ENCODE data around the gene JAKMIP1. TPM values are rescaled to one million over a fixed set of nuclear protein-coding genes. Genes with fewer than 3 reads are reported as not detected.

The JAKMIP1 gene
- polyA plus RNA-seq, 3 donors = 0.08 TPM; not detected in 2

- Histone ChIP-seq H3K27me3 (ENCODE audit: control insufficient read depth in 2 of 2, insufficient read depth in 2 of 2, low read length in 2 of 2) (no peaks in the 10 kb centered on the region), H2AFZ (ENCODE audit: insufficient read depth, low read depth, low read length, poor library complexity, severe bottlenecking) (no peak overlapping the region), H3K27ac (ENCODE audit: low read depth in 1 of 2, low read length in 2 of 2) (no peak overlapping the region), H3K4me2 (replicated peaks; ENCODE audit: extremely low read depth, low read length, poor library complexity, severe bottlenecking) (no peak overlapping the region), H3K36me3 (replicated peaks in 1 of 2; ENCODE audit: control insufficient read depth in 1 of 2, insufficient read depth in 2 of 2, low read length in 2 of 2) (no peaks in the 10 kb centered on the region), H3K9me3 (replicated peaks in 1 of 2; ENCODE audit: control insufficient read depth in 1 of 2, insufficient read depth in 1 of 2, low read length in 2 of 2) (no peaks in the 10 kb centered on the region), H3K79me2 (ENCODE audit: insufficient read depth, low read length) (no peaks in the 10 kb centered on the region), H4K20me1 (ENCODE audit: insufficient read depth, low read length) (no peaks in the 10 kb centered on the region), H3K4me3 (replicated peaks in 1 of 3; ENCODE audit: low read depth in 2 of 3, low read length in 3 of 3) (no peak overlapping the region), H3K9ac (ENCODE audit: insufficient read depth, low read length, poor library complexity, severe bottlenecking) (no peak overlapping the region), H3K4me1 (ENCODE audit: control insufficient read depth in 1 of 2, insufficient read depth in 2 of 2, low read length in 2 of 2) (no peaks in the 10 kb centered on the region)
- TF ChIP-seq, protein P1, sequence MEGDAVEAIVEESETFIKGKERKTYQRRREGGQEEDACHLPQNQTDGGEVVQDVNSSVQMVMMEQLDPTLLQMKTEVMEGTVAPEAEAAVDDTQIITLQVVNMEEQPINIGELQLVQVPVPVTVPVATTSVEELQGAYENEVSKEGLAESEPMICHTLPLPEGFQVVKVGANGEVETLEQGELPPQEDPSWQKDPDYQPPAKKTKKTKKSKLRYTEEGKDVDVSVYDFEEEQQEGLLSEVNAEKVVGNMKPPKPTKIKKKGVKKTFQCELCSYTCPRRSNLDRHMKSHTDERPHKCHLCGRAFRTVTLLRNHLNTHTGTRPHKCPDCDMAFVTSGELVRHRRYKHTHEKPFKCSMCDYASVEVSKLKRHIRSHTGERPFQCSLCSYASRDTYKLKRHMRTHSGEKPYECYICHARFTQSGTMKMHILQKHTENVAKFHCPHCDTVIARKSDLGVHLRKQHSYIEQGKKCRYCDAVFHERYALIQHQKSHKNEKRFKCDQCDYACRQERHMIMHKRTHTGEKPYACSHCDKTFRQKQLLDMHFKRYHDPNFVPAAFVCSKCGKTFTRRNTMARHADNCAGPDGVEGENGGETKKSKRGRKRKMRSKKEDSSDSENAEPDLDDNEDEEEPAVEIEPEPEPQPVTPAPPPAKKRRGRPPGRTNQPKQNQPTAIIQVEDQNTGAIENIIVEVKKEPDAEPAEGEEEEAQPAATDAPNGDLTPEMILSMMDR (IDR thresholded peaks at IDR 0.05) = no peak
- H3K27me3 Mint-ChIP-seq (ENCODE audit: low read depth in 3 of 3) = peaks cover 0 to 3% (median 1%) of the 10 kb centered on the region in 3 donors
- whole genome bisulfite sequencing (ENCODE audit: insufficient coverage) = 94% methylated on average over 17 of the region's 18 CpGs
- peaks cover 0 to under 1% (median 0%) of the 10 kb centered on the region in 7 donors for H3K9me3 Mint-ChIP-seq
- no peaks in the 10 kb centered on the region for H3K4me1 Mint-ChIP-seq
- intact Hi-C loops (cut with micrococcal nuclease) = no loop called here
- H3K4me3 Mint-ChIP-seq = no peak overlapping the region
- no peaks in the 10 kb centered on the region for H3K36me3 Mint-ChIP-seq
- no peak overlapping the region for H3K27ac Mint-ChIP-seq
- no peak for DNase-seq
Observed at GRCh38 chr4:6085691-6086628, 114.4 kb downstream of the JAKMIP1 start.

GRCh38 chr4:6085028-6085690, 115.2 kb downstream of the JAKMIP1 start:
- Mint-ChIP-seq H3K27ac (no peak overlapping the region), H3K36me3 (no peaks in the 10 kb centered on the region), H3K27me3 (ENCODE audit: low read depth in 3 of 3) (peaks cover 0 to 5% (median 1%) of the 10 kb centered on the region in 3 donors), H3K4me3 (no peak overlapping the region), H3K9me3 (peaks cover 0 to 5% (median 0%) of the 10 kb centered on the region in 7 donors), H3K4me1 (no peaks in the 10 kb centered on the region)
- H2AFZ ChIP-seq (ENCODE audit: insufficient read depth, low read depth, low read length, poor library complexity, severe bottlenecking) = no peak overlapping the region
- H3K9me3 ChIP-seq (replicated peaks in 1 of 2; ENCODE audit: control insufficient read depth in 1 of 2, insufficient read depth in 1 of 2, low read length in 2 of 2) = no peaks in the 10 kb centered on the region
- no peaks in the 10 kb centered on the region for H3K36me3 ChIP-seq (replicated peaks in 1 of 2; ENCODE audit: control insufficient read depth in 1 of 2, insufficient read depth in 2 of 2, low read length in 2 of 2)
- H4K20me1 ChIP-seq (ENCODE audit: insufficient read depth, low read length) = no peaks in the 10 kb centered on the region
- no peaks in the 10 kb centered on the region for H3K79me2 ChIP-seq (ENCODE audit: insufficient read depth, low read length)
- H3K9ac ChIP-seq (ENCODE audit: insufficient read depth, low read length, poor library complexity, severe bottlenecking) = no peak overlapping the region
- no peak overlapping the region for H3K4me3 ChIP-seq (replicated peaks in 1 of 3; ENCODE audit: low read depth in 2 of 3, low read length in 3 of 3)
- no peak overlapping the region for H3K4me2 ChIP-seq (replicated peaks; ENCODE audit: extremely low read depth, low read length, poor library complexity, severe bottlenecking)
- intact Hi-C loops (cut with micrococcal nuclease) = no loop called here
- TF ChIP-seq, protein P1 (IDR thresholded peaks at IDR 0.05) = no peak
- H3K27ac ChIP-seq (ENCODE audit: low read depth in 1 of 2, low read length in 2 of 2) = no peak overlapping the region
- H3K27me3 ChIP-seq (ENCODE audit: control insufficient read depth in 2 of 2, insufficient read depth in 2 of 2, low read length in 2 of 2) = no peaks in the 10 kb centered on the region
- 91% methylated on average over 10 of the region's 16 CpGs for WGBS (ENCODE audit: insufficient coverage)
- no peak for DNase-seq
- no peaks in the 10 kb centered on the region for H3K4me1 ChIP-seq (ENCODE audit: control insufficient read depth in 1 of 2, insufficient read depth in 2 of 2, low read length in 2 of 2)

Measured in CD14-positive monocyte (primary cell).